H1 (cell line): ENCODE measurements around the gene CNPY2. TPM values are rescaled to one million over a fixed set of nuclear protein-coding genes. Genes with fewer than 3 reads are reported as not detected.

Experiments
- CTCF ChIA-PET: fragments of 300-600 bp; sonication (Branson Sonifier 250); formaldehyde crosslinking; loops from one replicate; lab custom pipeline; 2021; ENCODE audit not compliant: partially characterized antibody; lab: Charles Lee
- POLR2A ChIA-PET: fragments of 300-600 bp; sonication (Branson Sonifier 250); formaldehyde crosslinking; loops from one replicate; lab custom pipeline; 2021; ENCODE audit warnings: inconsistent platforms; ENCODE audit not compliant: partially characterized antibody; lab: Charles Lee
- DNase-seq, 2 experiments: peaks; one replicate each; pipeline versions ENCODE4 v3.0.0 to v3.0.0-alpha.2; 2010 to 2022; ENCODE audit warnings: low spot score in 2 of 2, low read depth in 1 of 2, mixed read lengths in 1 of 2
- FAIRE-seq: peaks from 2 replicates; lab custom pipeline; 2011; peaks lifted over from hg19 to GRCh38; lab: Jason Lieb, UNC
- H2AFZ ChIP-seq: 2 replicates; pipeline ENCODE4 v1.8.1; 2012; ENCODE audit warnings: low read length, inconsistent platforms
- H2AK5ac ChIP-seq: 2 replicates; pipeline ENCODE4 v1.6.1; 2013; ENCODE audit warnings: low read depth, low read length
- H2BK120ac ChIP-seq: replicated peaks from 2 replicates; pipeline ENCODE3; 2013; ENCODE audit warnings: low read depth, low read length, inconsistent platforms
- H2BK12ac ChIP-seq: 2 replicates; pipeline ENCODE4 v1.6.1; 2013; ENCODE audit warnings: low read depth, low read length
- H2BK15ac ChIP-seq: 2 replicates; pipeline ENCODE4 v1.6.1; 2013; ENCODE audit warnings: low read length
- H2BK20ac ChIP-seq: 2 replicates; pipeline ENCODE4 v1.6.1; 2013; ENCODE audit warnings: low read length
- H2BK5ac ChIP-seq: 2 replicates; pipeline ENCODE4 v1.6.1; 2013; ENCODE audit warnings: low read depth, low read length
- H3K14ac ChIP-seq: 2 replicates; pipeline ENCODE4 v1.6.1; 2013; ENCODE audit warnings: inconsistent platforms; ENCODE audit not compliant: insufficient read length
- H3K18ac ChIP-seq: 2 replicates; pipeline ENCODE4 v1.6.1; 2013; ENCODE audit warnings: low read length; ENCODE audit errors: extremely low read depth
- H3K23ac ChIP-seq: 2 replicates; pipeline ENCODE4 v1.6.1; 2013; ENCODE audit warnings: inconsistent platforms; ENCODE audit not compliant: insufficient read length
- H3K23me2 ChIP-seq: 2 replicates; pipeline ENCODE4 v1.6.1; 2013; ENCODE audit warnings: low read depth, low read length
- H3K27ac ChIP-seq: 2 replicates; pipeline ENCODE4 v1.6.1; 2011; ENCODE audit warnings: low read depth, low read length, inconsistent platforms
- H3K27me3 ChIP-seq, 4 experiments: replicated peaks in 1 of 4; 1 replicate in 1 of 4; 2 replicates in 3 of 4; pipeline versions ENCODE4 v1.6.1 to v1.8.1; 2011 to 2013; ENCODE audit warnings: low read length in 3 of 4, mild to moderate bottlenecking in 3 of 4, inconsistent platforms in 2 of 4, mixed read lengths in 2 of 4, moderate library complexity in 1 of 4; ENCODE audit not compliant: control insufficient read depth in 3 of 4, insufficient read depth in 3 of 4; ENCODE audit errors: extremely low read depth in 1 of 4
- H3K36me3 ChIP-seq, 4 experiments: 2 replicates each; pipeline versions ENCODE4 v1.6.1 to v1.8.1; 2011 to 2013; ENCODE audit warnings: mild to moderate bottlenecking in 4 of 4, low read length in 3 of 4, moderate library complexity in 2 of 4, control low read depth in 1 of 4, inconsistent platforms in 1 of 4; ENCODE audit not compliant: insufficient read depth in 4 of 4, control insufficient read depth in 2 of 4
- H3K4ac ChIP-seq: replicated peaks from 2 replicates; pipeline ENCODE3; 2013; ENCODE audit warnings: low read length, low read depth, mixed read lengths, inconsistent platforms; ENCODE audit not compliant: insufficient read length
- H3K4me1 ChIP-seq, 4 experiments: replicated peaks in 1 of 4; 1 replicate in 1 of 4; 2 replicates in 3 of 4; pipeline versions ENCODE4 v1.6.1 to v1.8.1; 2011 to 2013; ENCODE audit warnings: low read length in 3 of 4, inconsistent platforms in 2 of 4, mixed read lengths in 1 of 4; ENCODE audit not compliant: insufficient read depth in 4 of 4, control insufficient read depth in 3 of 4
- H3K4me2 ChIP-seq, 2 experiments: 2 replicates each; pipeline versions ENCODE4 v1.6.1 to v1.8.1; 2011 to 2013; ENCODE audit warnings: low read depth in 2 of 2, low read length in 2 of 2, control low read depth in 1 of 2, inconsistent platforms in 1 of 2, mild to moderate bottlenecking in 1 of 2; ENCODE audit not compliant: insufficient read depth in 1 of 2
- H3K4me3 ChIP-seq, 4 experiments: fragments of 200-600, 300-600 bp in 1 of 4; sonication (generic), shearing (Covaris generic), sonication (Bioruptor Twin) in 1 of 4; 2 replicates each; pipeline versions ENCODE4 v1.5.1 to v1.8.1; 2011 to 2016; ENCODE audit warnings: low read length in 4 of 4, low read depth in 3 of 4, control low read depth in 2 of 4, inconsistent platforms in 2 of 4, mild to moderate bottlenecking in 2 of 4, mixed read lengths in 1 of 4, moderate library complexity in 1 of 4; ENCODE audit not compliant: insufficient read depth in 2 of 4; ENCODE audit errors: extremely low read depth in 1 of 4
- H3K56ac ChIP-seq: replicated peaks from 2 replicates; pipeline ENCODE3; 2013; ENCODE audit warnings: low read depth, mild to moderate bottlenecking, mixed read lengths, low read length, inconsistent platforms; ENCODE audit not compliant: insufficient read length
- H3K79me1 ChIP-seq: 2 replicates; pipeline ENCODE4 v1.6.1; 2013; ENCODE audit warnings: low read depth, low read length, control low read depth
- H3K79me2 ChIP-seq, 2 experiments: 2 replicates each; pipeline versions ENCODE4 v1.6.1 to v1.8.1; 2012 to 2013; ENCODE audit warnings: low read length in 2 of 2, mild to moderate bottlenecking in 2 of 2, inconsistent platforms in 1 of 2; ENCODE audit not compliant: insufficient read depth in 2 of 2, control insufficient read depth in 1 of 2
- H3K9ac ChIP-seq, 4 experiments: replicated peaks in 1 of 4; 1 replicate in 1 of 4; 2 replicates in 3 of 4; pipeline versions ENCODE4 v1.6.1 to v1.8.1; 2011 to 2013; ENCODE audit warnings: low read depth in 3 of 4, low read length in 3 of 4, control low read depth in 2 of 4, mild to moderate bottlenecking in 2 of 4, moderate library complexity in 2 of 4, inconsistent platforms in 1 of 4; ENCODE audit errors: extremely low read depth in 1 of 4
- H3K9me3 ChIP-seq, 2 experiments: 2 replicates each; pipeline versions ENCODE4 v1.6.1 to v1.8.1; 2012 to 2013; ENCODE audit warnings: mild to moderate bottlenecking in 2 of 2, moderate library complexity in 2 of 2, control low read depth in 1 of 2, inconsistent platforms in 1 of 2, low read depth in 1 of 2, low read length in 1 of 2, mixed read lengths in 1 of 2; ENCODE audit not compliant: insufficient read depth in 2 of 2
- H4K20me1 ChIP-seq, 2 experiments: replicated peaks in 1 of 2; 2 replicates each; pipeline versions ENCODE3 to v1.8.1; 2011 to 2013; ENCODE audit warnings: inconsistent platforms in 2 of 2, low read length in 2 of 2, mild to moderate bottlenecking in 1 of 2; ENCODE audit not compliant: insufficient read depth in 2 of 2, control insufficient read depth in 1 of 2
- H4K5ac ChIP-seq: 2 replicates; pipeline ENCODE4 v1.6.1; 2013; ENCODE audit warnings: low read length, low read depth, mixed read lengths, inconsistent platforms; ENCODE audit not compliant: insufficient read length
- H4K8ac ChIP-seq: 2 replicates; pipeline ENCODE4 v1.8.0; 2013; ENCODE audit warnings: mild to moderate bottlenecking, moderate library complexity, low read length, inconsistent platforms; ENCODE audit not compliant: insufficient read depth; ENCODE audit errors: extremely low read depth
- H4K91ac ChIP-seq: replicated peaks from 2 replicates; pipeline ENCODE3; 2013; ENCODE audit warnings: low read length, mixed read lengths, inconsistent platforms; ENCODE audit not compliant: insufficient read length
- CBX8 ChIP-seq: fragments of 300-800, 300-1000 bp; sonication (generic); IDR thresholded peaks from 2 replicates; pipeline ENCODE4 v1.7.1; 2016; ENCODE audit warnings: low read depth, low read length, borderline replicate concordance
- CTBP2 ChIP-seq: IDR thresholded peaks from 2 replicates; pipeline ENCODE4 v1.7.0; 2011; ENCODE audit warnings: borderline replicate concordance, mild to moderate bottlenecking, moderate library complexity, mixed read lengths, low read length; ENCODE audit not compliant: insufficient read depth, insufficient read length
- HDAC2 ChIP-seq, 2 experiments: fragments of 300-600 bp in 1 of 2; sonication (generic) in 1 of 2; IDR thresholded peaks; 2 replicates each; pipeline ENCODE4 v1.6.1; 2011 to 2012; ENCODE audit warnings: low read depth in 2 of 2, low read length in 2 of 2, mild to moderate bottlenecking in 2 of 2, moderate library complexity in 2 of 2, borderline replicate concordance in 1 of 2, inconsistent platforms in 1 of 2
- NANOG ChIP-seq: IDR thresholded peaks from 2 replicates; pipeline ENCODE4 v1.6.1; 2011; ENCODE audit warnings: low read length, low read depth, mild to moderate bottlenecking, inconsistent platforms; ENCODE audit not compliant: insufficient read depth, poor library complexity, severe bottlenecking
- SIX5 ChIP-seq: IDR thresholded peaks from 2 replicates; pipeline ENCODE4 v1.6.1; 2011; ENCODE audit warnings: mild to moderate bottlenecking, low read depth, low read length
- TAF7 ChIP-seq: optimal IDR thresholded peaks from 2 replicates; pipeline ENCODE3; 2011; ENCODE audit warnings: low read depth, mild to moderate bottlenecking, inconsistent platforms, low read length, moderate library complexity, borderline replicate concordance
- WGBS, 2 experiments: shearing (Covaris generic) in 1 of 2; methylation state at CpG; one replicate each; pipeline versions ENCODE4 v1.1.6 to v1.1.7; 2013 to 2015; ENCODE audit warnings: low lambda C conversion rate in 2 of 2, mixed read lengths in 2 of 2, inconsistent platforms in 1 of 2, low coverage in 1 of 2, missing lambda C conversion rate in 1 of 2; ENCODE audit not compliant: insufficient replicate concordance in 2 of 2, insufficient coverage in 1 of 2, insufficient read length in 1 of 2; ENCODE audit errors: extremely low coverage in 1 of 2, missing lambda C conversion rate in 1 of 2; 5-methylcytosine and 5-hydroxymethylcytosine counted together
- polyA plus RNA-seq, 7 experiments: library from polyadenylated mRNA; depleted of rRNA in 3 of 7; stranded (reverse) in 5 of 7; unstranded in 2 of 7; fragments of >200 nt in 5 of 7; fragments of 200-250 nt in 2 of 7; gene quantifications; 1 replicate in 5 of 7; 2 replicates in 1 of 7; 4 replicates in 1 of 7; pipeline versions ENCODE4 v1.2.1 to v1.2.3, GENCODE V29; 2011 to 2013; ENCODE audit warnings: missing spikeins in 2 of 7, mixed read lengths in 2 of 7
- total RNA-seq: library from RNA; stranded (reverse); fragmentation: NEBNext Ultra II Directional; extraction: Animal tissue kit (Norgen Biotek cat#: 25700); gene quantifications from 2 replicates; pipeline ENCODE4 v1.2.1, GENCODE V29; 2021

The CNPY2 gene
- total and polyA plus RNA-seq, 2 of the 8 experiments (the other 6 are each of a cell fraction or from before 2014, with no cell fraction given) = 203 to 281 TPM

- Histone ChIP-seq H3K79me1 (no peaks in the 10 kb centered on the region), H2BK5ac (no peak overlapping the region), H3K27me3 (no peaks in the 10 kb centered on the region), H3K14ac (no peak overlapping the region), H2BK12ac (no peak overlapping the region), H3K36me3 (peaks cover 0 to 22% (median 12%) of the 10 kb centered on the region in 4 experiments; a peak in 6 of 8 replicates), H2BK20ac (no peak overlapping the region), H3K79me2 (no peaks in the 10 kb centered on the region), H3K9me3 (no peaks in the 10 kb centered on the region), H3K23ac (no peak overlapping the region), H3K4me2 (no peak overlapping the region), H2BK120ac (no peak overlapping the region), H3K4me3 (no peak overlapping the region), H3K23me2 (no peaks in the 10 kb centered on the region), H4K20me1 (no peaks in the 10 kb centered on the region), H2BK15ac (no peak overlapping the region), H3K4me1 (peaks cover 9 to 15% (median 12%) of the 10 kb centered on the region in 4 experiments), H3K56ac (no peak overlapping the region), H4K8ac (no peak overlapping the region), H3K18ac (no peak overlapping the region), H3K4ac (no peak overlapping the region), H3K27ac (no peak overlapping the region), H4K91ac (no peak overlapping the region), H2AK5ac (no peak overlapping the region), H4K5ac (no peak overlapping the region), H3K9ac (no peak overlapping the region), H2AFZ (no peak overlapping the region)
- CTCF ChIA-PET = interaction anchor here (1.0 to 1.9 kb wide), 4 partner anchors 8 to 122 kb away, joined by 3 to 8 read pairs (median 6); partner anchors contain the start of gene PAN2
- FAIRE-seq (no peak), DNase-seq (no peak)
- TF ChIP-seq SIX5 (no peak), TAF7 (no peak), NANOG (no peak), CTBP2 (no peak), HDAC2 (IDR thresholded peaks at IDR 0.05; ENCODE audit: borderline replicate concordance in 1 of 2, low read depth in 2 of 2, low read length in 2 of 2) (no peak), CBX8 (no peak)
- POLR2A ChIA-PET = interaction anchor here (1.1 to 2.1 kb wide), 5 partner anchors 9 to 369 kb away, joined by 3 to 9 read pairs (median 3); partner anchors contain the start of gene STAT2
- WGBS, 2 experiments = 86% methylated on average over 1 of the region's 1 CpG; no CpG with 5 or more reads in 1 of the 2 experiments
Measured at GRCh38 chr12:56341616-56342015, 25.8 kb upstream of the CNPY2 start.
